SU-DHL-6 (cell line): ENCODE data around the gene ARIH1.
A peak's percentile ranks its signal among the peaks of the same experiment; 100 is the strongest.

Experiments
- CTCF ChIP-seq: fragments of 200-600 bp; sonication (generic); IDR thresholded peaks from one replicate; pipeline ENCODE4 v1.5.1; 2017; ENCODE audit warnings: antibody characterized with exemption, mild to moderate bottlenecking, low read length, moderate library complexity; ENCODE audit not compliant: insufficient read depth, poor library complexity, severe bottlenecking
- EZH2phosphoT487 ChIP-seq: fragments of 200-600 bp; sonication (generic), shearing (Covaris generic); conservative IDR thresholded peaks from 2 replicates; pipeline ENCODE4 v1.6.1; 2018; ENCODE audit warnings: mild to moderate bottlenecking, antibody characterized with exemption, low read length, moderate library complexity, mixed read lengths

- TF ChIP-seq CTCF (peak; percentile 37), EZH2phosphoT487 (no peak)
Observed at GRCh38 chr15:72473614-72474465, at the start of gene ARIH1.
